GM19193 (cell line): ENCODE measurements around the gene GPR34.

Source experiments
- POLR2A ChIP-seq: IDR thresholded peaks from 4 replicates; pipeline ENCODE4 v1.6.1; 2011; ENCODE audit not compliant: insufficient read depth, insufficient read length; ENCODE audit errors: extremely low read depth

Gene GPR34

GRCh38 chrX:41721590-41721989 is 32.8 kb downstream of the GPR34 start:
- TF ChIP-seq POLR2A = no peak

GRCh38 chrX:41722214-41722613 is 33.4 kb downstream of the GPR34 start:
- TF ChIP-seq POLR2A = no peak

GRCh38 chrX:41722816-41723618 is 34.2 kb downstream of the GPR34 start:
- TF ChIP-seq POLR2A = no peak

- no peak for TF ChIP-seq POLR2A
These were observed 35.1 kb downstream of the GPR34 start, which contains the start of gene GPR82 for GRCh38 chrX:41723826-41724225. Gene GPR82, plus strand, starts transcription at chrX:41724181. Its CDS starts 2,846 bp downstream, at chrX:41727027.

- TF ChIP-seq POLR2A = no peak
These were observed 39.4 kb downstream of the GPR34 start for GRCh38 chrX:41728125-41728524.

- TF ChIP-seq POLR2A = no peak
These were observed 41.3 kb downstream of the GPR34 start for GRCh38 chrX:41730081-41730480.

- TF ChIP-seq POLR2A = no peak
These were observed 43.5 kb downstream of the GPR34 start for GRCh38 chrX:41732260-41732659.

- no peak for TF ChIP-seq POLR2A
These were observed 45.2 kb downstream of the GPR34 start for GRCh38 chrX:41733939-41734338.

GRCh38 chrX:41734530-41734929 is 45.8 kb downstream of the GPR34 start:
- TF ChIP-seq POLR2A = no peak

GRCh38 chrX:41737065-41737464 is 48.3 kb downstream of the GPR34 start:
- TF ChIP-seq POLR2A = no peak

GRCh38 chrX:41739871-41740270 is 51.1 kb downstream of the GPR34 start:
- TF ChIP-seq POLR2A = no peak
